Cerebellar cortex (tissue), 1 donor: ENCODE measurements around the gene MED22.
"Not testable (repeated sequence)": the region's sequence is repeated elsewhere in the genome, so short reads cannot be mapped to it uniquely, and the experiment has no call there.

Experiments used
- DNase-seq: peaks from one replicate; pipeline ENCODE4 v3.0.0-alpha.2; 2015; ENCODE audit warnings: low spot score

Gene MED22

DNA sequence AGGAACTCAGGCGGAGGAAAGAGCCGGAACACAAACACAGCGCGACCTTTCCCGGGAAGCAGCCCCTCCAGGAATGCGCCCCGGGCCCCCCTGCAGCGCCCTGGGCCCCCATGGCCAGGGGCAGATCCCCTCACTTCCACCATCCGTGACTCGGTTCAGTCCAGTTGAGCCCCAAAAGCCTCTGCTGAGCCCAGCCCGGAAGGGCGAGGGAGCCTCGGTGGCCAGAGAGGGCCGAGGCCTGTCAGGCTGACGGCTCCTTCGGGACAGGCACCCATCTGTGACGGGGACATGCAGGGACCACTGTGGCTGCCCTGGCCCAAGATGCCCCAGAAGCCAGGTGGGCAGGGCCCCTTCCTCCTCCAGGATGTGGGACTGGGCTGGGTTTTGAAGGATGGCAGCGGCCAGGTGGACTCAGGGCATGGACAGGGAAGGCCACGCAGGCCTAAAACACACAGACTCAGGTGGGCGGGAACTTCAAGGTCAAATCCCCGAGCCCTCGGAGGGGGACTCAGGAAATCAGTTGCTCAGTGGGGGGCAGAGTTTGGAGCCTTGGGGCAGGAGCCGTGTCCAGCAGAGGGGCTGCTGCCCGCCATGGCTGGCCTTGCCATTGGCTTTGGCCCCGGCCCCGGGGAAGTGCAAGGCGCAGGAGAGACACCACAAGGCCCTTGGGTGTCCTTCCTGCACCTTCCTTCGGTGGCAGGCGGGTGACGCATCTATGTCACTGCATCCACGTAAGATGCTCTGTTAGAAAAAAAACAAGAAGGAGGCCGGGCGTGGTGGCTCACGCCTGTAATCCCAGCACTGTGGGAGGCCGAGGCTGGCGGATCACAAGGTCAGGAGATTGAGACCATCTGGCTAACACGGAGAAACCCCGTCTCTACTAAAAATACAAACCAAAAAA lies 43.2 kb downstream of the MED22 start:
- no peak for DNase-seq

DNA sequence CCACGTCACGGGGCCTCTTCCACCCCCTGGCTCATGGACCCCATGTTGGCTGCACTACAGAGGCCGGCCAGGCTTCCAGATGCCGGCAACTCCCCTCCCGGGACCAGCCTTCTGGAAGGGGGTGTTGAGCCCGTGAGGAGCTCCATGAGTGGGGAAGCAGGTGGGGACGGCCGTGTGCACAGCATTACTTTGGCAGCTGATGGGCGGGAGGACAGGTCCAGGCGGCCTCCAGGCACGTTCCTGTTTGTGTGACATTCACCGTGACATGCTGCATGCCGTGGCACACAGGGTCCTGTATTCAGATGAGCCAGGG lies 43.8 kb downstream of the MED22 start:
- DNase-seq: no peak

- DNase-seq: no peak
Observed at GRCh38 chr9:133303266-133304157, 44.4 kb downstream of the MED22 start.

GRCh38 chr9:133301253-133302230 lies 46.4 kb downstream of the MED22 start:
- no peak for DNase-seq

DNA sequence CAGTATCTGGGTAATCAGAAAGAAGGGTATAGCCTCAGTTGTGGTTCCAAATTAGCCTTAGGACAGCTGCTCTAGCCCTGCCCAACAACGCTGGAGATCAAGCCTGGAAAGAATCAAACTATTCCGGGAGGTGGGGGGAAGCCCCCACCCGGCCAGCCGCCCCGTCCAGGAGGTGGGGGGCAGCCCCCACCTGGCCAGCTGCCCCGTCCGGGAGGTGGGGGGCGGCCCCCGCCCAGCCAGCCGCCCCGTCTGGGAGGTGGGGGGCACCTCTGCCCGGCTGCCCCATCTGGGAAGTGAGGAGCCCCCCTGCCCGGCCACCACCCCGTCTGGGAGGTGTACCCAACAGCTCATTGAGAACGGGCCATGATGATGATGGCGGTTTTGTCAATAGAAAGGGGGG lies 47.9 kb downstream of the MED22 start:
- DNase-seq: not testable (repeated sequence)

- DNase-seq: no peak
Observed at GRCh38 chr9:133294257-133294656, 53.7 kb downstream of the MED22 start.

GRCh38 chr9:133290751-133291302 lies 57.1 kb downstream of the MED22 start:
- DNase-seq: no peak
